Gastroesophageal sphincter (tissue), 4 donors: ENCODE results near the gene AKAP13. TPM values are rescaled to one million over a fixed set of nuclear protein-coding genes. Genes with fewer than 3 reads are reported as not detected.

ENCODE experiments used
- ATAC-seq: fragments of 150-250 bp; one replicate; pipeline ENCODE4 v1.9.1; 2016; ENCODE audit warnings: mild to moderate bottlenecking, moderate library complexity
- H3K27ac ChIP-seq, 4 donors: fragments of 200-600 bp; sonication (generic) in 3 of 4; 1 replicate in 3 of 4; 2 replicates in 1 of 4; pipeline ENCODE4 v1.5.1; 2016 to 2019
- H3K27me3 ChIP-seq: fragments of 200-600 bp; sonication (generic); one replicate; pipeline ENCODE4 v1.5.1; 2019
- H3K36me3 ChIP-seq, 2 donors: fragments of 200-600 bp; sonication (generic); one replicate each; pipeline ENCODE4 v1.5.1; 2019; ENCODE audit warnings: control low read depth in 1 of 2
- H3K4me1 ChIP-seq, 3 donors: fragments of 200-600 bp; sonication (generic); 1 replicate in 2 of 3; 2 replicates in 1 of 3; pipeline ENCODE4 v1.5.1; 2016 to 2019; ENCODE audit warnings: control low read depth in 2 of 3
- H3K4me3 ChIP-seq, 2 donors: fragments of 200-600 bp; sonication (generic); one replicate each; pipeline ENCODE4 v1.5.1; 2019; ENCODE audit warnings: mild to moderate bottlenecking in 1 of 2, moderate library complexity in 1 of 2
- H3K9me3 ChIP-seq, 3 donors: fragments of 200-600 bp; sonication (generic); one replicate each; pipeline ENCODE4 v1.5.1; 2017 to 2019; ENCODE audit warnings: control low read depth in 2 of 3
- CTCF ChIP-seq, 4 experiments: fragments of 200-600 bp in 2 of 4; fragments of 450-650 bp in 2 of 4; sonication (generic) in 1 of 4; IDR thresholded peaks; one replicate each; pipeline ENCODE4 v1.5.1; 2017 to 2019; ENCODE audit warnings: antibody characterized with exemption in 4 of 4, mild to moderate bottlenecking in 2 of 4, moderate library complexity in 2 of 4
- EP300 ChIP-seq: sonication (generic); formaldehyde crosslinking; IDR thresholded peaks from one replicate; pipeline ENCODE4 v1.6.1; 2017; ENCODE audit warnings: antibody characterized with exemption, mild to moderate bottlenecking
- POLR2A ChIP-seq, 2 donors: fragments of 450-650 bp; IDR thresholded peaks; one replicate each; pipeline ENCODE4 v1.6.1; 2017; ENCODE audit warnings: antibody characterized with exemption in 2 of 2, mild to moderate bottlenecking in 2 of 2, moderate library complexity in 1 of 2
- POLR2AphosphoS5 ChIP-seq: sonication (generic); formaldehyde crosslinking; IDR thresholded peaks from one replicate; pipeline ENCODE4 v1.6.1; 2017; ENCODE audit warnings: antibody characterized with exemption
- WGBS, 2 donors: methylation state at CpG; one replicate each; pipeline ENCODE4 v1.1.5; 2018; ENCODE audit warnings: low coverage in 1 of 2; 5-methylcytosine and 5-hydroxymethylcytosine counted together
- total RNA-seq, 4 donors: library from RNA; depleted of rRNA; stranded (reverse); fragments of >200 nt; gene quantifications; one replicate each; pipeline ENCODE4 v1.1.0, GENCODE V29; 2016

Gene AKAP13
- total RNA-seq, 4 donors from 2014 or later = 196 to 252 (median 215) TPM

GRCh38 chr15:85457392-85457968 lies 77.1 kb downstream of the AKAP13 start:
- ATAC-seq = peak; percentile 55
- Histone ChIP-seq H3K4me1 (peaks cover 12 to 91% (median 19%) of the 10 kb centered on the region in 3 donors), H3K36me3 (no peaks in the 10 kb centered on the region), H3K9me3 (no peaks in the 10 kb centered on the region), H3K4me3 (no peak overlapping the region), H3K27me3 (no peaks in the 10 kb centered on the region), H3K27ac (peak overlapping the region; percentile 6 to 72 (median 48))
- 18 to 40% methylated on average over 8 of the region's 8 CpGs for WGBS, 2 donors
- TF ChIP-seq POLR2AphosphoS5 (no peak), POLR2A (IDR thresholded peaks at IDR 0.05) (no peak), CTCF (IDR thresholded peaks at IDR 0.05) (no peak), EP300 (no peak)

- Histone ChIP-seq H3K27me3 (no peaks in the 10 kb centered on the region), H3K36me3 (no peaks in the 10 kb centered on the region), H3K4me1 (peaks cover 9 to 87% (median 12%) of the 10 kb centered on the region in 3 donors), H3K27ac (no peak overlapping the region), H3K4me3 (no peak overlapping the region), H3K9me3 (no peaks in the 10 kb centered on the region)
- TF ChIP-seq EP300 (no peak), CTCF (IDR thresholded peaks at IDR 0.05) (no peak), POLR2AphosphoS5 (no peak), POLR2A (IDR thresholded peaks at IDR 0.05) (no peak)
- ATAC-seq = no peak
- 65 to 94% methylated on average over 2 of the region's 2 CpGs for WGBS, 2 donors
These were observed 78.4 kb downstream of the AKAP13 start for GRCh38 chr15:85458764-85459163.

GRCh38 chr15:85462029-85462428 lies 81.6 kb downstream of the AKAP13 start:
- Histone ChIP-seq H3K27ac (no peak overlapping the region), H3K4me1 (peaks cover 3 to 70% (median 10%) of the 10 kb centered on the region in 3 donors)

GRCh38 chr15:85463276-85463892 lies 83.0 kb downstream of the AKAP13 start:
- no peak overlapping the region for H3K4me3 ChIP-seq
- H3K27me3 ChIP-seq = no peaks in the 10 kb centered on the region
- WGBS, 2 donors = 82 to 87% methylated on average over 4 of the region's 4 CpGs
- no peak for ATAC-seq
- no peaks in the 10 kb centered on the region for H3K36me3 ChIP-seq
- peak overlapping the region in 3 of 4 donors; percentile 23 to 60 (median 52) for H3K27ac ChIP-seq
- TF ChIP-seq POLR2AphosphoS5 = no peak
- TF ChIP-seq POLR2A (IDR thresholded peaks at IDR 0.05) = no peak
- no peak for TF ChIP-seq EP300
- no peak for TF ChIP-seq CTCF (IDR thresholded peaks at IDR 0.05)
- peaks cover 0 to 59% (median 5%) of the 10 kb centered on the region in 3 donors for H3K4me1 ChIP-seq
- no peaks in the 10 kb centered on the region for H3K9me3 ChIP-seq

More at GRCh38 chr15:85462029-85462428, 81.6 kb downstream of the AKAP13 start:
- H3K36me3 ChIP-seq = no peaks in the 10 kb centered on the region
- no peaks in the 10 kb centered on the region for H3K9me3 ChIP-seq
- ATAC-seq = no peak
- H3K27me3 ChIP-seq = no peaks in the 10 kb centered on the region
- TF ChIP-seq CTCF (IDR thresholded peaks at IDR 0.05) (no peak), POLR2AphosphoS5 (no peak), POLR2A (IDR thresholded peaks at IDR 0.05) (no peak), EP300 (no peak)
- H3K4me3 ChIP-seq = no peak overlapping the region

GRCh38 chr15:85463976-85464375 lies 83.6 kb downstream of the AKAP13 start:
- Histone ChIP-seq H3K36me3 (no peaks in the 10 kb centered on the region), H3K27ac (peak overlapping the region; percentile 23 to 60 (median 38)), H3K4me3 (no peak overlapping the region), H3K9me3 (no peaks in the 10 kb centered on the region), H3K4me1 (peaks cover 0 to 60% (median 5%) of the 10 kb centered on the region in 3 donors), H3K27me3 (no peaks in the 10 kb centered on the region)
- TF ChIP-seq EP300 (no peak), POLR2AphosphoS5 (no peak), CTCF (IDR thresholded peaks at IDR 0.05) (no peak), POLR2A (IDR thresholded peaks at IDR 0.05) (no peak)
- ATAC-seq = no peak
- WGBS, 2 donors = 26 to 51% methylated on average over 6 of the region's 6 CpGs
